Cardiac fibroblast (primary cell): Measurements from ENCODE around the gene DGLUCY.
A peak's percentile ranks its signal among the peaks of the same experiment; 100 is the strongest.
"Not testable (repeated sequence)": the region's sequence is repeated elsewhere in the genome, so short reads cannot be mapped to it uniquely, and the experiment has no call there.

Experiments used
- DNase-seq, 2 donors: peaks; one replicate each; pipeline versions ENCODE4 v3.0.0 to v3.0.0-alpha.2; 2010; ENCODE audit warnings: low read depth in 2 of 2
- H3K4me3 ChIP-seq, 2 donors: replicated peaks in 1 of 2; 1 replicate in 1 of 2; 2 replicates in 1 of 2; pipeline ENCODE4 v1.5.1; 2011; ENCODE audit warnings: low read depth in 2 of 2, low read length in 2 of 2, mild to moderate bottlenecking in 2 of 2, moderate library complexity in 1 of 2
- CTCF ChIP-seq: IDR thresholded peaks from one replicate; pipeline ENCODE4 v1.5.1; 2011; ENCODE audit warnings: low read depth, mild to moderate bottlenecking, low read length, inconsistent platforms

Gene DGLUCY

GRCh38 chr14:91155626-91156089 is 41.8 kb downstream of the DGLUCY start:
- no peak overlapping the region for H3K4me3 ChIP-seq
- no peak for DNase-seq
- no peak for TF ChIP-seq CTCF

- H3K4me3 ChIP-seq, DNase-seq: not testable (repeated sequence)
Observed at GRCh38 chr14:91156142-91156666, 42.3 kb downstream of the DGLUCY start.

DNA sequence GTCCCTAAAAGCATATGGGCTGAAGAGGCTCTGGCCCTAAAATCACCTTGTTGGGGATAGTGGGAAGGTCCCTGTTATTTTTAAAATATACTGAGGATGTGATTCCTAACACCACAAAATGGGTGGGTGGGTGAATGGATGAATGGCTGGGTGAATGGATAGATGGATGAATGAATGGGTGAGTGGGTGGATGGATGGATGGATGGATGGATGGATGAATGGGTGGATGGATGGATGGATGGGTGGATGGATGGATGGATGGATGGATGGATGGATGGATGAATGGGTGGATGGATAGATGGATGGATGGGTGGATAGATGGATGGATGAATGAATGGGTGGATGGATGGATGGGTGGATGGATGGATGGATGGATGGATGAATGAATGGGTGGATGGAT is 43.0 kb downstream of the DGLUCY start:
- not testable (repeated sequence) for H3K4me3 ChIP-seq, DNase-seq

DNA sequence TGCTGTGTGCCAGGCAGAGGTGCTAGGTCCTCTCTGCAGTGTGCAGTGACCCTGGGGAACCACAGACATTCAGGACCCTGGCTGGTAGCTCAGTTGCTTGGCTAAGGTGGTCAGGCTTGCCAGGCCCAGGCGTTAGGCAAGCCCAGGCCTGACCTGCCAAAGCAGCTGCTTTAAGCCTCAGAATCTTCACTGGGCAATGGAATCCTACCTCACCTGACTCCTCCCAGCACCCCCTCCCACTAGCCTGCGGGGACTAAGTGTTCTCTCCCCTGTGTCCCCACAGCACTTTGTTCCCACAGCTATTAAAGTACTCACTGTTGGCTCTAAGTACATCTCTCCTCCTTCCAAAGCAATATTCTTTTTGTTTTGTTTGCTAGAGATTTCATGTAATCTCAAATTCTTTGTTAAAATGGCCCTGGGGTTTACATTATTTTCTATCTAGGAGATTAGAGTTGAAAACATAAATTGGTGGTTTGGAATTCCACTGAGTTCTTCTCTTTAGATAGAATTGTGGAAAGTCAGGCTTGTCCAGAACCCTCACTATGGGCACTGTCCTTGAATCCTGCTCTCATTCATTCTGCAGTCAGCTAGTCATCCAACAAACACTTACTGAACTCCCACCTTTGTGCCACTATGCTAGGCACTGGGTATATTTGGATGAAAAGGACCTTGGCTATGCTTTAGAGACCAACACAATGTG is 44.4 kb downstream of the DGLUCY start:
- no peak for DNase-seq
- TF ChIP-seq CTCF = no peak
- no peak overlapping the region for H3K4me3 ChIP-seq

DNA sequence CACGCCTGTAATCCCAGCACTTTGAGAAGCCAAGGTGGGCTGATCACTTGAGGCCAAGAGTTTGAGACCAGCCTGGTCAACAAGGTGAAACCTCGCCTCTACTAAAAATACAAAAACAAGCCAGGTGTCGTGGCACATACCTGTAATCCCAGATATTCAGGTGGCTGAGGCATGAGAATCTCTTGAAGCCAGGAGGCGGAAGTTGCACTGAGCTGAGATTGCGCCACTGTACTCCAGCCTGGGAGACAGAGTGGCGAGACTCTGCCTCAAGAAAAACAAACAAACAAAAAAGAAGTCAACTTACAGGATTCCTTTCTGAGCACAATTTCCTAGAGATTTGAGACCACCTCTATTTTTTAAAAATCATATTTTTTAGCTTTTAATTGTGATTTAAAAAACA is 45.3 kb downstream of the DGLUCY start:
- H3K4me3 ChIP-seq = no peak overlapping the region
- no peak for TF ChIP-seq CTCF
- no peak for DNase-seq

GRCh38 chr14:91159906-91160305 is 46.0 kb downstream of the DGLUCY start:
- TF ChIP-seq CTCF = no peak
- no peak for DNase-seq

DNA sequence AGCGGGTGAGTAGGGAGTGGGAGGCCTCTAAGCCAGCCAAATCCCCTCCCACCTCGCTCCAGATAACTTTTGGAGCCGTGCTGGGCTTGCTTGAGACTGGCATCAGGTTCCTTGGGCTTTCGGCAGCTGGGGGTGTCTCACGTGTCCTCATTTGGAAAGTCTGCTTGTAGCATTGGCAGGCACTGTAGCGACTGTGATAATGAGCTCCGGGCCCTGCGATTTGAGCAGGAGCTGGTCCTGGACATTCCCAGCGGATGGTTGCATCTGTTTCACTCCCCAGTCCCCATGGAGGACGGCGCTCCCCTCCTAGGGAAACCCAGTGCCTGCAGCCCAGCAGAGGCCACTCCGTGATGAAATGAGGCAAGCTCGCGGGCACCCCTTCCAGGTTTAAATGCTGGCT is 49.4 kb downstream of the DGLUCY start:
- H3K4me3 ChIP-seq = no peak overlapping the region
- peak in 1 of 2 donors; percentile 33 for DNase-seq
- TF ChIP-seq CTCF = no peak

More at GRCh38 chr14:91159906-91160305, 46.0 kb downstream of the DGLUCY start:
- no peak overlapping the region for H3K4me3 ChIP-seq

- no peak for TF ChIP-seq CTCF
- H3K4me3 ChIP-seq = no peak overlapping the region
- DNase-seq = no peak
Observed at GRCh38 chr14:91164676-91165075, 50.8 kb downstream of the DGLUCY start.
